Panc1 (cell line): ENCODE data around the gene KAT2B. TPM values are rescaled to one million over a fixed set of nuclear protein-coding genes. Genes with fewer than 3 reads are reported as not detected.

Source experiments
- ATAC-seq: fragments of 200-7000 bp; cut with Tn5 transposase; 2 replicates; pipeline ENCODE4 v1.9.1; 2020; ENCODE audit warnings: mild to moderate bottlenecking, moderate library complexity
- BruUV-seq: library from RNA; stranded (reverse); fragments of 400-500 nt; replicated peaks from 2 replicates; lab custom pipeline; 2021; lab: Mats Ljungman, UMichigan
- CTCF ChIA-PET: fragments of 300-600 bp; sonication (Branson Sonifier 250); formaldehyde crosslinking; loops from one replicate; lab custom pipeline; 2022; ENCODE audit warnings: antibody characterized with exemption; lab: Charles Lee
- POLR2A ChIA-PET: fragments of 300-600 bp; sonication (Branson Sonifier 250); formaldehyde crosslinking; loops from one replicate; lab custom pipeline; 2022; ENCODE audit warnings: antibody characterized with exemption; lab: Charles Lee
- DNase-seq: peaks from one replicate; pipeline ENCODE4 v3.0.0-alpha.2; 2010; ENCODE audit warnings: low read depth, low spot score
- H3K27ac ChIP-seq: 2 replicates; pipeline ENCODE4 v1.5.1; 2011; ENCODE audit warnings: mild to moderate bottlenecking, low read length, inconsistent platforms
- H3K27me3 ChIP-seq: fragments of 200-500 bp; sonication (Bioruptor generic); 2 replicates; pipeline ENCODE4 v1.6.0; 2014; ENCODE audit warnings: low read length, inconsistent platforms; ENCODE audit not compliant: control insufficient read depth, insufficient read depth
- H3K36me3 ChIP-seq: fragments of 200-500 bp; sonication (Bioruptor generic); 2 replicates; pipeline ENCODE4 v1.5.1; 2014; ENCODE audit warnings: inconsistent platforms, mild to moderate bottlenecking, low read length, moderate library complexity; ENCODE audit not compliant: control insufficient read depth, insufficient read depth
- H3K4me1 ChIP-seq: 2 replicates; pipeline ENCODE4 v1.5.1; 2011; ENCODE audit warnings: inconsistent platforms, mild to moderate bottlenecking, low read length, moderate library complexity; ENCODE audit not compliant: control insufficient read depth, insufficient read depth
- H3K4me3 ChIP-seq, 2 experiments: 2 replicates each; pipeline ENCODE4 v1.5.1; 2011 to 2012; ENCODE audit warnings: low read depth in 2 of 2, low read length in 2 of 2, mild to moderate bottlenecking in 2 of 2, inconsistent platforms in 1 of 2, moderate library complexity in 1 of 2
- H3K9me3 ChIP-seq: fragments of 200-500 bp; sonication (Bioruptor generic); 2 replicates; pipeline ENCODE4 v1.5.1; 2014; ENCODE audit warnings: low read depth, mild to moderate bottlenecking, inconsistent platforms, low read length, moderate library complexity; ENCODE audit not compliant: control insufficient read depth, insufficient read depth
- POLR2AphosphoS5 ChIP-seq: IDR thresholded peaks from 2 replicates; pipeline ENCODE4 v1.6.1; 2012; ENCODE audit warnings: mild to moderate bottlenecking, low read depth, low read length, moderate library complexity
- SIN3A ChIP-seq: IDR thresholded peaks from 2 replicates; pipeline ENCODE4 v1.6.1; 2012; ENCODE audit warnings: low read depth, mild to moderate bottlenecking, low read length, moderate library complexity, borderline replicate concordance; ENCODE audit not compliant: insufficient read depth
- TCF7L2 ChIP-seq: IDR thresholded peaks from 2 replicates; pipeline ENCODE4 v1.6.1; 2011; ENCODE audit warnings: mild to moderate bottlenecking, low read depth, low read length, inconsistent platforms
- in situ Hi-C: cut with HindIII; loops from 2 replicates; pipeline ENCODE4 v1.10.0; 2016; ENCODE audit warnings: low sequenced_read_pairs, low pct_unique_long_range_greater_than_20kb
- intact Hi-C: fragments of 100-400 bp; cut with micrococcal nuclease; formaldehyde crosslinking; loops from one replicate; pipeline ENCODE4 v1.10.0; 2022; ENCODE audit not compliant: unreplicated experiment
- total RNA-seq: library from RNA; stranded (reverse); gene quantifications from one replicate; pipeline ENCODE4 v1.2.1, GENCODE V29; 2021; ENCODE audit not compliant: unreplicated experiment
- TF ChIP-seq, protein P1 (sequence below), 2 experiments: IDR thresholded peaks; 2 replicates each; pipeline ENCODE4 v1.6.1; 2011 to 2012; ENCODE audit warnings: low read depth in 2 of 2, control low read depth in 1 of 2, low read length in 1 of 2, mild to moderate bottlenecking in 1 of 2, moderate library complexity in 1 of 2; ENCODE audit not compliant: insufficient read depth in 1 of 2
- TF ChIP-seq, protein P2 (sequence below): fragments of 450-650 bp; IDR thresholded peaks from 2 replicates; pipeline ENCODE4 v1.5.1; 2017; ENCODE audit warnings: mild to moderate bottlenecking

The KAT2B gene
- total RNA-seq, 1 experiment from 2014 or later = 16.4 TPM

GRCh38 chr3:20181276-20181675 is 141.0 kb downstream of the KAT2B start:
- H3K27me3 ChIP-seq = no peaks in the 10 kb centered on the region

DNA sequence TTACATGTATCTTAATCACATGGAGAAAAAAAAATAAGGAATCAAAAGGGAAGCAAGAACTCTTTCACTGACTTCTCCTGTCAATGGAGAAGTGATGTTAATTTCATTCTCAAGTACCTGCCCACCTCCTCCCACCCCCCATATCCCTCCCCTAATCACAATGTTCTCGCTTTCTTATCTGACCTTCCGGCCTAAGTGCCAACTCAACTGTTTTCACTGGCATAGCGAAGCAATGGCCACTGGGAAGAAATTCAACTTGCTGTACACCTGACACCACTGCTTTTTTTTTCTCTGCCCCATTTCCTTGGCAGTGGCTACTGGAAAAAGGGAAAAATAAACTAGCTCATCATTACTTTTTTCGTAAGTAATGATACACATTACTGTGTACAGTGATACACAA is 142.0 kb downstream of the KAT2B start:
- in situ Hi-C loops (no loop called here), intact Hi-C loops (no loop called here)
- POLR2A ChIA-PET = interaction anchor here (0.7 kb wide), 1 partner anchor 1139 kb away, joined by 6 read pairs; no protein-coding TSS in a partner anchor
- TF ChIP-seq, protein P1, sequence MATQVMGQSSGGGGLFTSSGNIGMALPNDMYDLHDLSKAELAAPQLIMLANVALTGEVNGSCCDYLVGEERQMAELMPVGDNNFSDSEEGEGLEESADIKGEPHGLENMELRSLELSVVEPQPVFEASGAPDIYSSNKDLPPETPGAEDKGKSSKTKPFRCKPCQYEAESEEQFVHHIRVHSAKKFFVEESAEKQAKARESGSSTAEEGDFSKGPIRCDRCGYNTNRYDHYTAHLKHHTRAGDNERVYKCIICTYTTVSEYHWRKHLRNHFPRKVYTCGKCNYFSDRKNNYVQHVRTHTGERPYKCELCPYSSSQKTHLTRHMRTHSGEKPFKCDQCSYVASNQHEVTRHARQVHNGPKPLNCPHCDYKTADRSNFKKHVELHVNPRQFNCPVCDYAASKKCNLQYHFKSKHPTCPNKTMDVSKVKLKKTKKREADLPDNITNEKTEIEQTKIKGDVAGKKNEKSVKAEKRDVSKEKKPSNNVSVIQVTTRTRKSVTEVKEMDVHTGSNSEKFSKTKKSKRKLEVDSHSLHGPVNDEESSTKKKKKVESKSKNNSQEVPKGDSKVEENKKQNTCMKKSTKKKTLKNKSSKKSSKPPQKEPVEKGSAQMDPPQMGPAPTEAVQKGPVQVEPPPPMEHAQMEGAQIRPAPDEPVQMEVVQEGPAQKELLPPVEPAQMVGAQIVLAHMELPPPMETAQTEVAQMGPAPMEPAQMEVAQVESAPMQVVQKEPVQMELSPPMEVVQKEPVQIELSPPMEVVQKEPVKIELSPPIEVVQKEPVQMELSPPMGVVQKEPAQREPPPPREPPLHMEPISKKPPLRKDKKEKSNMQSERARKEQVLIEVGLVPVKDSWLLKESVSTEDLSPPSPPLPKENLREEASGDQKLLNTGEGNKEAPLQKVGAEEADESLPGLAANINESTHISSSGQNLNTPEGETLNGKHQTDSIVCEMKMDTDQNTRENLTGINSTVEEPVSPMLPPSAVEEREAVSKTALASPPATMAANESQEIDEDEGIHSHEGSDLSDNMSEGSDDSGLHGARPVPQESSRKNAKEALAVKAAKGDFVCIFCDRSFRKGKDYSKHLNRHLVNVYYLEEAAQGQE (IDR thresholded peaks at IDR 0.05; ENCODE audit: insufficient read depth in 1 of 2, low read depth in 2 of 2, low read length in 1 of 2) = no peak
- no peak for TF ChIP-seq TCF7L2
- TF ChIP-seq, protein P2, sequence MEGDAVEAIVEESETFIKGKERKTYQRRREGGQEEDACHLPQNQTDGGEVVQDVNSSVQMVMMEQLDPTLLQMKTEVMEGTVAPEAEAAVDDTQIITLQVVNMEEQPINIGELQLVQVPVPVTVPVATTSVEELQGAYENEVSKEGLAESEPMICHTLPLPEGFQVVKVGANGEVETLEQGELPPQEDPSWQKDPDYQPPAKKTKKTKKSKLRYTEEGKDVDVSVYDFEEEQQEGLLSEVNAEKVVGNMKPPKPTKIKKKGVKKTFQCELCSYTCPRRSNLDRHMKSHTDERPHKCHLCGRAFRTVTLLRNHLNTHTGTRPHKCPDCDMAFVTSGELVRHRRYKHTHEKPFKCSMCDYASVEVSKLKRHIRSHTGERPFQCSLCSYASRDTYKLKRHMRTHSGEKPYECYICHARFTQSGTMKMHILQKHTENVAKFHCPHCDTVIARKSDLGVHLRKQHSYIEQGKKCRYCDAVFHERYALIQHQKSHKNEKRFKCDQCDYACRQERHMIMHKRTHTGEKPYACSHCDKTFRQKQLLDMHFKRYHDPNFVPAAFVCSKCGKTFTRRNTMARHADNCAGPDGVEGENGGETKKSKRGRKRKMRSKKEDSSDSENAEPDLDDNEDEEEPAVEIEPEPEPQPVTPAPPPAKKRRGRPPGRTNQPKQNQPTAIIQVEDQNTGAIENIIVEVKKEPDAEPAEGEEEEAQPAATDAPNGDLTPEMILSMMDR = no peak
- TF ChIP-seq POLR2AphosphoS5 = no peak
- Histone ChIP-seq H3K27me3 (no peaks in the 10 kb centered on the region), H3K36me3 (peaks cover 7% of the 10 kb centered on the region), H3K9me3 (no peaks in the 10 kb centered on the region), H3K4me3 (no peak overlapping the region), H3K4me1 (peaks cover 2% of the 10 kb centered on the region; the same call in 1 of the 2 replicates), H3K27ac (no peak overlapping the region)
- DNase-seq (no peak), ATAC-seq (no peak)
- CTCF ChIA-PET = no interaction called here
- BruUV-seq = no TSS peak

More at GRCh38 chr3:20181276-20181675, 141.0 kb downstream of the KAT2B start:
- TF ChIP-seq, protein P1 (IDR thresholded peaks at IDR 0.05; ENCODE audit: insufficient read depth in 1 of 2, low read depth in 2 of 2, low read length in 1 of 2) = no peak
- TF ChIP-seq SIN3A = no peak
- no peak for TF ChIP-seq TCF7L2
- TF ChIP-seq POLR2AphosphoS5 = no peak
- TF ChIP-seq, protein P2 = no peak
- Histone ChIP-seq H3K27ac (no peak overlapping the region), H3K4me3 (no peak overlapping the region), H3K4me1 (no peaks in the 10 kb centered on the region; the same call in 1 of the 2 replicates), H3K9me3 (no peaks in the 10 kb centered on the region), H3K36me3 (peaks cover 13% of the 10 kb centered on the region)
- BruUV-seq = no TSS peak
- no peak for ATAC-seq
- intact Hi-C loops (no loop called here), in situ Hi-C loops (no loop called here)
- ChIA-PET CTCF (no interaction called here), POLR2A (no interaction called here)
- DNase-seq = no peak
